Activated CD8-positive, alpha-beta memory T cell treated with anti-CD3 and anti-CD28 coated beads, Interleukin-2, amount 10 ng/mL, durations not matched to agents 7 days and 5 days (primary cell): Measurements from ENCODE around the gene CAMTA1. TPM values are rescaled to one million over a fixed set of nuclear protein-coding genes. Genes with fewer than 3 reads are reported as not detected.
"Not testable (repeated sequence)": the region's sequence is repeated elsewhere in the genome, so short reads cannot be mapped to it uniquely, and the experiment has no call there.

Experiments
- ATAC-seq: fragments of 150-1000 bp; cut with Tn5 transposase; one replicate; pipeline ENCODE4 v1.10.0; 2021; ENCODE audit warnings: moderate library complexity
- CTCF ChIA-PET: fragments of 350-600 bp; sonication (Branson Sonifier 250); formaldehyde crosslinking; loops from one replicate; lab custom pipeline; 2021; ENCODE audit warnings: antibody characterized with exemption; lab: Charles Lee
- DNase-seq: peaks from one replicate; pipeline ENCODE4 v3.0.0-alpha.2; 2020
- H3K27ac Mint-ChIP-seq: one replicate; pipeline ENCODE4 v1.8.0; 2021; ENCODE audit warnings: mild to moderate bottlenecking, mixed read lengths
- H3K27me3 Mint-ChIP-seq: one replicate; pipeline ENCODE4 v1.8.0; 2021; ENCODE audit warnings: mixed read lengths
- H3K36me3 Mint-ChIP-seq: one replicate; pipeline ENCODE4 v1.8.0; 2021; ENCODE audit warnings: mild to moderate bottlenecking, mixed read lengths
- H3K4me1 Mint-ChIP-seq: one replicate; pipeline ENCODE4 v1.8.0; 2021; ENCODE audit warnings: mixed read lengths
- H3K4me3 Mint-ChIP-seq: one replicate; pipeline ENCODE4 v1.8.0; 2021; ENCODE audit warnings: mild to moderate bottlenecking, moderate library complexity, mixed read lengths
- H3K9me3 Mint-ChIP-seq: one replicate; pipeline ENCODE4 v1.8.0; 2022; ENCODE audit warnings: low read depth, mixed read lengths
- total RNA-seq, 2 experiments: library from RNA; stranded (reverse); gene quantifications; one replicate each; pipeline ENCODE4 v1.2.3, GENCODE V29; 2021

The CAMTA1 gene
- total RNA-seq, 2 experiments from 2014 or later = 42.8 to 43.2 TPM

DNA sequence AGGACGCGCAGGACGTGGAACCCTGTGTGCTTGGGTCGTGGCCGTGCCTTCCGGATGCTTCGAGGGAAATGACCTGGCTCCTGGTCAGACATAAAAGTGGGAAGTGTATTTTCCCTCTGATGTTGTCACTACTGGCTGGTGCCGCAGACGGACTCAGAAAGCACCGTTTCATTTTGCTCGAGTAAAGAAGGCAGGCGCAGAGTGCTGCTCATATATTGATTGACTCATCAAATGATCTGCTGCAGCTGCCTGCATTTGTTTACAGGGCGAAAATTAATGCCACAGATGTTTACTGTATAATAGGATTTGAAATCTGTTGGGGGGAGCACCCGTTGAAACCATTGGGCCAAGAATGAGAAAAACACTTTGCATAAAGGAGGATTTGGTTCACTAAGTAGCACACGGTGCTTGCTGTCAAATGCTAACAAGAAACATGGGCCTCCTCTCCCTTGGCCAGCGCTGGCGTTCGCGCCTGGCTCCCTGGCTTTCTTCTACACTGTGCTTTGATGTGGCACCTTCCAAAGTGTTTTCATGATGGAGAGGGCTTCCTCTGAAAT is 365.5 kb downstream of the CAMTA1 start:
- Mint-ChIP-seq H3K27me3 (no peaks in the 10 kb centered on the region), H3K9me3 (no peaks in the 10 kb centered on the region), H3K27ac (no peak overlapping the region), H3K4me1 (no peaks in the 10 kb centered on the region), H3K4me3 (no peak overlapping the region), H3K36me3 (no peaks in the 10 kb centered on the region)
- CTCF ChIA-PET = no interaction called here
- DNase-seq (no peak), ATAC-seq (no peak)

DNA sequence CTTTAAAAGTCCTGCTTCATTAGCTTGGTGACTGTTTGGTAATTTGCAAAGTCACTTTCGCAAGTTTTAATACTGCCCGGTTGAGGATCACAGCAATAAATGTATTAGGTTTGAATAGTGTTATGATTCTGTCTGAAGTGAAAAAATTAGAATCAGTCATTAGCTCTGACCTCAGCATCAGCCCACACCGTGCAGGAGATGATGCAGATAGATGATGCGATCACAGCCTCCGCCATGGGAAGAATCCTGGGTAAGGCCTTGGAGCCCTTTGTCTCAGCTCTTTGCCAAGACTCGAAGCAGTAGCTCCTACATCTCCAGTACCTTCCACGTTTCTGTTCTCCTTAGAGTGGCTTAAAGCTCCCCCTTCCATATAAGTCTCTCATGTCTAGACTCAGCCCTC is 366.7 kb downstream of the CAMTA1 start:
- H3K4me3 Mint-ChIP-seq = no peak overlapping the region
- no peak for ATAC-seq
- H3K4me1 Mint-ChIP-seq = no peaks in the 10 kb centered on the region
- CTCF ChIA-PET = no interaction called here
- H3K36me3 Mint-ChIP-seq = no peaks in the 10 kb centered on the region
- no peaks in the 10 kb centered on the region for H3K27me3 Mint-ChIP-seq
- no peak overlapping the region for H3K27ac Mint-ChIP-seq
- H3K9me3 Mint-ChIP-seq = no peaks in the 10 kb centered on the region
- DNase-seq = no peak

DNA sequence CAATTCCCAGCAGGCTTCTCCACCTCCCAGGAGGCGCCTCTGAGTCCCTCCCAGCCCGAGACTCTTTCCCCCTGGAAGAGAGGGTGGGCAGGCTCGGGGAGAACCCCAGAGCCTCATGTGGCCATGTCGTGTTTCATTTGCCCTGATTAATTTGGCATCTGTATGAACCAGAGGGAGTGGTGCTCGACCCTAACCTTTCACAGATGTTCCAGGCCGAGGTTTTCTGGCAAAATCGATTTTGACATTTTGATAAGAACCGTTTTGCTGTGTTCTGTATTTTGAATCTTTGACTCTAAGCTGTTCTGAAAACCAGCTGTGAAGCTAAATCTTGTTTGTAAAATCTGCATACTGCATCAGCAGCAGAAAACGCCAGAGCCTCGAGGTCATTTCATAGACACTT is 367.4 kb downstream of the CAMTA1 start:
- H3K9me3 Mint-ChIP-seq = no peaks in the 10 kb centered on the region
- CTCF ChIA-PET = no interaction called here
- ATAC-seq = no peak

DNA sequence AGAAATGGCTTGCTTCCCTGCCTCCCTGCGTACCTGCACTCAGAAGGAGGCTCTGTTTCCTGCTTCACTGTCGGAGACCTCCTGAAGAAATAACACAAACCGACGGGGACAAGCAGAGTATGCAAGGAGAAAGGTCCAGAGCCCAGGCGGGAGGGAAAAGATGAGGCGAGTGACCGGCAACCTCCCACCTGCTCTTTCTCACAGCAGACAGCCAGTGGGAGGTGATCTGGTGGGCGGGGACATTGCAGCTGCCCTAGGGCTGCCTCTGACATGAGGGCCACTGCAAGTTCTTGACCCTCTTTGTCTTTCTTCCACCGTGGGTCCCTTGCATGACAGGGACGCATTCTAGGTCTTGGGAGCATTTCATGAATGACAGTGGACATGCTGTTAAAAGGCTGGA is 368.2 kb downstream of the CAMTA1 start:
- CTCF ChIA-PET = no interaction called here
- Mint-ChIP-seq H3K4me3 (no peak overlapping the region), H3K9me3 (no peaks in the 10 kb centered on the region), H3K36me3 (no peaks in the 10 kb centered on the region), H3K4me1 (no peaks in the 10 kb centered on the region), H3K27me3 (no peaks in the 10 kb centered on the region), H3K27ac (no peak overlapping the region)
- ATAC-seq (no peak), DNase-seq (no peak)

More for the DNA sequence above, 367.4 kb downstream of the CAMTA1 start:
- Mint-ChIP-seq H3K27me3 (no peaks in the 10 kb centered on the region), H3K4me3 (no peak overlapping the region), H3K4me1 (no peaks in the 10 kb centered on the region), H3K36me3 (no peaks in the 10 kb centered on the region), H3K27ac (no peak overlapping the region)
- no peak for DNase-seq

DNA sequence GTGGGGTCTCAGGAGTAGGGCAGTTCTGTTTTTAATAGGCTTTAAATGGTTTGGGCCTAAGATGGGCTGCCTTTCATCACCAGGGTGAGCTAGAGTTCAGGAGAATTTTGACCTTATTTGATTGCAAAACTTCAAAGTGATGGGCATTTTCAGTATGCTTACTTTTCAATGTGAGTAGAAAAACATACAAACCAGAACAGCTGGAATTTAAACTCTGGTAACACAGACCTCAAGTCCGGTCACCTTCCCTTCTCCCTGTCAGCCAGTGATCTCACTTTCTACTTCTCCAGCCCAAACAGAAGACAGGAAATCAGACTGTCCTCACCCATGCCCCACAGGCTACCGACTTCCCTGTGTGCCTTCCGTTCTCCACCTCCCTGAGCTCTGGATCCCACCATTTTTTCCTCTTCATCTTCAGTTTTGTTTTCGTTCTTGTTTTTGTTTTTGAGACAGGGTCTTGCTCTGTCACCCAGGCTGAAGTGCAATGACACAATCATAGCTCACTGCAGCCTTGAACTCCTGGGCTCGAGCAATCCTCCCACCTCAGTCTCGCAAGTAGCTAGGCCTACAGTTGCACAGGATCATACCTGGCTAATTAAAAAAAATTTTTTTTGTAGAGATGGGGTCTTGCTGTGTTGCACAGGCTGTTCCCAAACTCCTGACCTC is 374.0 kb downstream of the CAMTA1 start:
- Mint-ChIP-seq H3K4me1 (no peaks in the 10 kb centered on the region), H3K9me3 (no peaks in the 10 kb centered on the region), H3K4me3 (no peak overlapping the region), H3K36me3 (no peaks in the 10 kb centered on the region), H3K27me3 (no peaks in the 10 kb centered on the region), H3K27ac (no peak overlapping the region)
- CTCF ChIA-PET = no interaction called here
- ATAC-seq (no peak), DNase-seq (no peak)

DNA sequence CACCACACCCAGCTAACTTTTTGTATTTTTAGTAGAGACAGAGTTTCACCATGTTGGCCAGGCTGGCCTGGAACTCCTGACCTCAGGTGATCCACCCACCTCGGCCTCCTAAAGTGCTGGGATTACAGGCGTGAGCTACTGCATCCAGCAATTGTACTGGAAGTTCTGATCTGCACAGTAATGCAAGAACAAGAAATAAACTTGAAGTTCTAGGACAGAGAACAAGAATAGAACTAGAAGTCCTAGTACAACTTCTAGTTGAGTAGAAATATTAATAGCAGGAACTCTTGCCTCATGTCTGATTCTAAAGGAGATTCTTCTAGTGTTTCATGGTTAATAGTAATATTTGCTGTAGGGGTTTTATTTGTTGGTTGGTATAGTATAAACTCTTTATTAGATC is 383.3 kb downstream of the CAMTA1 start:
- CTCF ChIA-PET, ATAC-seq, H3K4me3 Mint-ChIP-seq, H3K9me3 Mint-ChIP-seq, H3K4me1 Mint-ChIP-seq, H3K36me3 Mint-ChIP-seq, H3K27ac Mint-ChIP-seq, DNase-seq: not testable (repeated sequence)
- peaks cover 18% of the 10 kb centered on the region for H3K27me3 Mint-ChIP-seq

DNA sequence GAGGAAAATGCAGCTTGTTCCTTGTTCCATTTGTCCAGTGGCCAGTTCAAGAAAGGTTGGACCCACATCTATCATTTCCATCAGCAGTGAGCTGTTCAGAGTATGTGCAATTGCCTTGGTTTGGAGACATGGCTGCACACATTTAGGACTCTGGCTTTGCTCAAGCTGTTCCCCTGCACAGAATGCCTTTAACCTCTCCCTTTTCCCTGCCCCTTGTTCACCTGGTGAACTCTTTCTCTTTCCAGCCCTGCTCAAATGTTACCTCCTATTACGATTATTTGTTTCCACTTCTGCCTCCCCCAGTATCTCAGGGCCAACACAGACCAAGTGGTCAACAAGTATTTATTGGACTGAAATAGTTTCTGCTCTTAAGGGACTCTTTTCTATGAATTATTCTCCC is 385.9 kb downstream of the CAMTA1 start:
- no peaks in the 10 kb centered on the region for H3K9me3 Mint-ChIP-seq
- no peaks in the 10 kb centered on the region for H3K36me3 Mint-ChIP-seq
- no peaks in the 10 kb centered on the region for H3K4me1 Mint-ChIP-seq
- peaks cover 18% of the 10 kb centered on the region for H3K27me3 Mint-ChIP-seq
- DNase-seq = no peak
- ATAC-seq = no peak
- no peak overlapping the region for H3K27ac Mint-ChIP-seq
- H3K4me3 Mint-ChIP-seq = no peak overlapping the region
- CTCF ChIA-PET = no interaction called here

DNA sequence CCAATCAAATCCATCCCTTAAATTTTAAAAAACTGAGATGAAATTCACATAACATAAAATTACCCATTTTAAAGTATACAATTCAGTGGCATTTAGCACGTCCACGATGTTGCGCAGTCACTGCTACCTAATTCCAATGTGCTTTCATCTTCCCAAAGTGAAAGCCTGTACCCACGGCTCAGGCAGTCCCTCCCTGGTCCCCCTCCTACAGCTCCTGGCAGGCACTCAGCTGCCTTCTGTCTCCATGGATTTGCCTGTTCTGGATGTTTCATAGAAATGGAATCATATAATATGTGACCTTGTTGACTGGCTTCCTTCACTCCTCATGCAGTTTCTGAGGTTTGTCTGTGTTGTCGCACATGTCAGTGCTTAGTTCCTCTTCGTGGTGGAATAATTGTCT is 386.3 kb downstream of the CAMTA1 start:
- no peak for DNase-seq
- H3K4me1 Mint-ChIP-seq = no peaks in the 10 kb centered on the region
- H3K27me3 Mint-ChIP-seq = peaks cover 18% of the 10 kb centered on the region
- no peaks in the 10 kb centered on the region for H3K9me3 Mint-ChIP-seq
- H3K27ac Mint-ChIP-seq = no peak overlapping the region
- H3K4me3 Mint-ChIP-seq = no peak overlapping the region
- no peaks in the 10 kb centered on the region for H3K36me3 Mint-ChIP-seq
- CTCF ChIA-PET = no interaction called here
- ATAC-seq = no peak

DNA sequence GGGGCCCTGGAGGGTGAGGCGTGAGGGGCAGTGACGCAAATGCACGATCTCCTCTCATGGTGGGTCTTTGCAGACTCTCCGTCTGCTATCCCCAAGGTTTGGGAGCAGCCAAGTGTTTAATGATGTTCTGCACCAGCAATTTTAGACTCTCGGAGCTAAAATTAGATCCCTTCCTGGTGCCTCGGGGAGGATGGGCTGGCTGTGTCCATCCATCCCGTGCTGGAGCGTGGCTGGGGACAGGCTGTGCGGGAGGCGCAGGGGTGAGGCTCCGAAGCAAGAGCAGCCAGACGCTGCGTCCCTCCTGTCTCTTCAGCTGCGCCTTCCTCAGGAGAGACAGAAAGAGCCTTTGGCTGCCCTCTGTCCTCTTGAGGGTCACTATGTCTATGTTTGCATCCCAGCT is 387.6 kb downstream of the CAMTA1 start:
- H3K27ac Mint-ChIP-seq = no peak overlapping the region

DNA sequence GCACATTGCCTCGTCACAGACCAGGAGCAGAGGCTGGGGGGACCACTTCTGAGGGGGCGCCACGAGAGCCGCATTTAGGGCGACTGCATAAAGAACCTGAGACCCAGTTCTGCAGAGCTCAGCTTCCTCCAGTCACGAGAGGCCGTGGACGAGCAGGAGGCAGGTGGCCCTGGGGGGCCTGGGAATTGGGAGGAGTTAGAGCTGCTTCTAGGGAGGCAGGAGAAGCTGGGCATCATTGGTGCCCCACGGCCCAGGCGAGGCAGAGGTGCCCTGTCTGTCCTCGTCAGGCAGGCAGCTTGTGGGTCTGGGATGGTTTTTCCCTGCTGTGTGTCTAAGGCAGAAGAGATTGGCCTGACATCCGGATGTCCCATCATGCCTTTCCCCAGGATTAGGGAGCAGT is 389.3 kb downstream of the CAMTA1 start:
- no peaks in the 10 kb centered on the region for H3K4me1 Mint-ChIP-seq
- no peak for DNase-seq
- no peak overlapping the region for H3K27ac Mint-ChIP-seq
- no peaks in the 10 kb centered on the region for H3K36me3 Mint-ChIP-seq
- H3K4me3 Mint-ChIP-seq = no peak overlapping the region
- H3K9me3 Mint-ChIP-seq = peaks cover 5% of the 10 kb centered on the region
- H3K27me3 Mint-ChIP-seq = peaks cover 13% of the 10 kb centered on the region
- no peak for ATAC-seq
- CTCF ChIA-PET = no interaction called here

More for the DNA sequence above, 387.6 kb downstream of the CAMTA1 start:
- ATAC-seq (no peak), DNase-seq (no peak)
- H3K4me3 Mint-ChIP-seq = no peak overlapping the region
- peaks cover 5% of the 10 kb centered on the region for H3K9me3 Mint-ChIP-seq
- H3K36me3 Mint-ChIP-seq = no peaks in the 10 kb centered on the region
- peaks cover 18% of the 10 kb centered on the region for H3K27me3 Mint-ChIP-seq
- H3K4me1 Mint-ChIP-seq = no peaks in the 10 kb centered on the region
- CTCF ChIA-PET = no interaction called here

DNA sequence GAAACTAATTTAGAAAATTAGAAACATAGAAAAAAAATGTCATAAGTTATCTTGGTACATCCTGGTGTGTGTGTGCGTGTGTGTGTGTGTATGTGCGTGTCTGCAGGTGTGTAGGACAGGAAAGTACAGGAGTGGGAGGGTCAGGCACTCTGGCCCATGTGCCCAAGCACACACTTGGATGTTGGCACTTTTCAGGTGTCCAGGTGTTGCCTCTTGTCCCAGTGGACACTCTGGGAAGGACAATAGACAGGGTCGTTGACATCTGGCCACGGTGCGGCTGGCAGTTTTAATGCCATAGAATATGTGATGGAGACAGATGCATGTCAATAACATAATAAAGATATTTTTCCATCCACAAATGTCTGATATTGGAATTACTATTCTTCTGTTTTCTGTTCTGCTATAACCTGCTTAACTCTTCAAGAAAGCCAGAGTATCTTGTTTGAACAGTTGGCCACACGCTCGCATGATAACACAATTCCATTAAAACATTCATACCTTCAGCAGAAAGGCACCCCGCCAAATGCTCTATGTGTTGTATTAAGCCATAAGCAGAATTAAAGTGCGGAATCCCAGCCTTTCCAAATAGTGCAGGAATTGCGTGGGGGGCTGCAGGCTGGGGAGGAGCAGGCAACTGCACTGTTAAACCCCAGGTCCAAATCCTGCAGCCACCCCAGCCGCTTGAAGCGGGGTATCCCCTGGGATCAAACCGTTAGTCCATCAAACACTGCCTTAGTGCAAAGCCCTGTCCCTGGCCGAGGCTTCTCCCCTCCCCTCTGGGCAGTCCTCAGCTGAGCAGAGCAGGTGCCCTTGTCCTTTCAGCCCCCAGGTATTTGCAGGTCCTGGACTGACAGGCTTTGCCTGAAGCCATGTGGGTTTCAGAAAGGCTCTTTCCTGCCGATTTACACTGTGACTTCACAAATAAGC is 390.0 kb downstream of the CAMTA1 start:
- H3K27me3 Mint-ChIP-seq = peaks cover 8% of the 10 kb centered on the region
- H3K9me3 Mint-ChIP-seq = peaks cover 5% of the 10 kb centered on the region
- CTCF ChIA-PET = no interaction called here

DNA sequence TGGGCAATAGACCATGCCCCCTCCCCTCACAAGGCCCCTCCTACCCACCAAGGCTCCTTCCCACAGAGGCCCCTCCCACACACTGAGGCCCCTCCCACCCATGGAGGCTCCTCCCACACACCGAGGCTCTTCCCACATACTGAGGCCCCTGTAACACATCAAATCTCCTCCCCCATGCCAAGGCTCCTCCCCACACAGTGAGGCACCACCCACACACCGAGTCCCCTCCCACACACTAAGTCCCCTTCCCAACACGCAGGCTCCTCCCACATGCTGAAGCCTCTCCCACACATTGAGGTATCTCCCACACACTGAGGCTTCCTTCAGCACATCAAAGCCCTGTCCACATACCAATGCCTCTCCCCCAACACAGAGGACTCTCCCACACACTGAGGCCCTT is 391.8 kb downstream of the CAMTA1 start:
- ATAC-seq (peak; percentile 23), DNase-seq (no peak)
- CTCF ChIA-PET = no interaction called here
- Mint-ChIP-seq H3K27ac (no peak overlapping the region), H3K9me3 (peaks cover 5% of the 10 kb centered on the region), H3K4me3 (no peak overlapping the region), H3K27me3 (no peaks in the 10 kb centered on the region), H3K4me1 (no peaks in the 10 kb centered on the region), H3K36me3 (peaks cover 3% of the 10 kb centered on the region)

More for the DNA sequence above, 390.0 kb downstream of the CAMTA1 start:
- no peak for DNase-seq
- H3K4me3 Mint-ChIP-seq = no peak overlapping the region
- H3K27ac Mint-ChIP-seq = no peak overlapping the region
- ATAC-seq = no peak
- H3K36me3 Mint-ChIP-seq = peaks cover 3% of the 10 kb centered on the region
- no peaks in the 10 kb centered on the region for H3K4me1 Mint-ChIP-seq

DNA sequence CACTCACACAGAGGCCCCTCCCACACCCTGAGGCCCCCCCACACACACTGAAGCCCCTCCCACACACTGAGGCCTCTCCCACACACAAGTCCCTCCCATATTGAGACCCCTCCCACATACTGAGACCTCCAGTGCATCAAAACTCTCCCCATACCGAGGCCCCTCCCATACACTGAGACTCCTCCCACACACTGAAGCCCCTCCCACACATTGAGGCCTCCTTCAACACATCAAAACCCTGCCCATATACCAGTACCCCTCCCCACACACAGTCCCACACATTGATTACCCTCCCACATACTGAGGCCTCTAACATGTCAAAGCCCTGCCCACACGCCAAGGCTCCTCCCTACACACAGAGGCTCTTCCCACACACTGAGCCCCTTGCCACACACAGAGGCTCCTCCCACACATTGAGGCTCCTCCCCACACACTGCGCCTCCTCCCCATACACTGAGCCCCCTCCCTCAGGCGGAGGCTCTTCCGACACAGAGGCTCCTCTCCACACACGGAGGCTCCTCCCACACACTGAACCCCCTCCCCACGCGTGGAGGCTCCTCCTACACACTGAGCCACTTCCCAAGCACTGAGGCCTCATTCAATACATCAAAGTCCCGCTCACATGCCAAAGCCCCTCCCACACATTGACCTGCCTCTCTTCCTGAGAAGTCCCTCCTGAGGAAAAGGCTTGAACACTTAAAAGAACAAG is 392.3 kb downstream of the CAMTA1 start:
- H3K27me3 Mint-ChIP-seq = no peaks in the 10 kb centered on the region
- H3K4me3 Mint-ChIP-seq = no peak overlapping the region
- ATAC-seq (no peak), DNase-seq (no peak)
- no peak overlapping the region for H3K27ac Mint-ChIP-seq
- H3K36me3 Mint-ChIP-seq = peaks cover 3% of the 10 kb centered on the region
- no peaks in the 10 kb centered on the region for H3K4me1 Mint-ChIP-seq
- H3K9me3 Mint-ChIP-seq = peaks cover 5% of the 10 kb centered on the region
- CTCF ChIA-PET = no interaction called here
